ENCODE measurements around the gene PPID. TPM values are rescaled to one million over a fixed set of nuclear protein-coding genes. Genes with fewer than 3 reads are reported as not detected.
A peak's percentile ranks its signal among the peaks of the same experiment; 100 is the strongest.
"Not testable (repeated sequence)": the region's sequence is repeated elsewhere in the genome, so short reads cannot be mapped to it uniquely, and the experiment has no call there.

Gene PPID
- total RNA-seq, result 26.8 TPM

DNA sequence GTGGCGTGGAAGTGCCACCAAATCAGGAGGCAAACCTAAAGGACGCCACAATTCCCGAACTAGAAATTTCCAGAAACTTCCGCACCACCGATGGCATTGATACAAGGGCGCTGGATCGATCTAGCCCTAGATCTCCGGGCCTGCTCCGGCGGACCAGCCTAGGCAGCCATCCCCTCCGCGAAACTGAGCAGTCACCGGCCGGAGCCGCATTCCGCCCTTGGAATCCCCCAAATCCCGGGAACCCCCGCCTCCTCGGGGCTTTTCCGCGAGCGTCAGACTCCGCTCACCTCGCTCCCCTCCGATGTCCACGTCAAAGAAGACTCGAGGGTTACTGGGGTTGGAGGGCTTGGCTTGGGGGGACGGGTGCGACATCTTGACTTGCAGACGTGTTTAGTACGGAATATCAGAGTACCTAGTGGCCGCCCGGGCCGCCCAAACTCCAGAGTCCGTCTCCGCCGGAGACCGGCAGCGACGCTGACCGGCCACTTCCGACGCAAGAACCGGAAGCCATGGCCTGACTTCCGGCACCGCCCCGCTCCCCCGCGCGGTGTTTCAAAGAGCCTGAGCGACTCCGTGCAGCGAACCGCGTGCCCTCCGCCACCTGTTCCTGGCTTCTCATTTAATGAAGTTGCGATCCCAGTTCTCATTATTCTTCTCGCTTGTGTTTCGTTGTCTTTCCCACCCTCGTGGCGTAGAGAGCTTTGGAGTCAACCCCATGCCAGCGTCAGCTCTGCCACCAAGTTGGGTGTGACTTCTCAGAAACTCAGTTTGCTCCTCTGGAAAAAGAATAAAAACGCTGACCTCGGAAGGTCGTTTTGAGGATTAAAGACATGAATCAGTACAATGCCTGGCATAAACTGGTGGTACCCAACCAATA, at the start of gene PPID:
PPID (minus strand) TSS at position 480 of the 877 bp plus-strand sequence; CDS start at position 372, 108 bp downstream.
- peak; percentile 68 for DNase-seq

DNA sequence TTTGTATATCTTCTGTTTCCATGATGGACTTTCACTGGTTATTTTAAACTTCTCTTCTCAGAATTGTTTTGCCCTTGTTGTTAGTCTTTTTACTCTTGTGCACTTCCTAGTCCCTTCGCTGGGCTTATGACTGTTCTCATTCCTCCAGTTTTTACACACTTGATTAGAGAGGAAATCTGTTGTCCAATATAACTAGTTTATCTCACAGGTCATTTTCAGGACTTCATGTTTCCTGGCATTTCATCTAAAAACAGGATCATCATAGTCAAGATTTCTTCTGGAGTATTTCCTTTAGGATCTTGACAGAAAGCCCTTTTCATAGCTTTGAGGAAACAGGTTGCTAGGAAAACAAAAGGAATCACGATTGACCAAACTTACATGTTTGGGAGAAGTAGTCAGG, 48.6 kb upstream of the PPID start:
- no peak for DNase-seq

DNA sequence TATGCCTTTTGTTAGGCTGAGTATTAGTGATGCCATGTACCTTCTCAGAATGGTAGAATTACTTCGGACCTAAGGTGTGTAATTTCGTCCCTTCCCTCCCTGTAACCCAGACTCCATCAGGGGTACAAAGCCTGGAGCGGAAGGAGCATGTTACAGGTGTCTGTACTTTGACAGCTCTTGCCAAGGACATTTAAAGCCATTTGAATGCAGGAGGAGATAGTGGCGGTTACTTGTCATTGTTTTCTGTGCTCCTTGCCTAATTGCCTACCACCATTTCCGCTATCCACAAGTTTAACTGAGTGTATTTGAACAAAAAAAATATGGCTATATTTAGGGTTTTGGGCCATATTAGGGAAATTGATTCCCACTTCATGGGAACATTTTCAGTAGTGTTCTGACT, 47.5 kb upstream of the PPID start:
- DNase-seq, result no peak

DNA sequence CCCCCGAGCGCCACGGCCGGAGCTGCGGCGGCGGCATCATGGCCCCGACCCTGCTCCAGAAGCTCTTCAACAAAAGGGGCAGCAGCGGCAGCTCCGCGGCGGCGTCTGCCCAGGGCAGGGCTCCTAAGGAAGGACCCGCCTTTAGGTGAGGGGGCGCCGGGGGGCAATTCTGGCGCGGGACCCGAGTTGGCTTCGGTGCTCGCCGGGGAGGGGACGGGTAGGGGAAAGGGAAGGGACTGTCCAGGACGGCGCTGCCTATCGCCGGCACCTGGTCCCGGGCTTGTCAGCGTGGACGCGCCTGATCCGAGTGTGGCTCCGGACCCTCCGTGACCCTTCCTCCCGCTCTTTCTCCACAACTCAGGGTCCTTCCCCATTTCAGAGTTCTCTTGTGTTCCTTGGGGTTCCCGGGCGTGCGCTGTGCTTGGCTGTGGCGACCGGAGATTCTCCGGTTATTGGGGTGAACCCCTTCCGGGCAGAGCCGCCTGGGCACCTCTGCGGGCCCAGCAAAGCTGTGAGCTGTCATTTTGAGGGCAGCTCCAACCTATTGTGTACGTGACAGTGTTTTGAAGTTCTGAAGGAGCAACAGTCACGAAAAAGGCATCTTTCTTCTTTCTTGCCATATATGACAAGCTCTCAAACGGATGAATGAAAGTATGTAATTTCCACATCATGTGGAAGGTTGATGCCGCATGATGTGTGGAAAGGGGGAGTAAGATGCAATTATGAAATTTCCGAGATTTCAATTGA, 46.2 kb upstream of the PPID start:
- no peak for DNase-seq

DNA sequence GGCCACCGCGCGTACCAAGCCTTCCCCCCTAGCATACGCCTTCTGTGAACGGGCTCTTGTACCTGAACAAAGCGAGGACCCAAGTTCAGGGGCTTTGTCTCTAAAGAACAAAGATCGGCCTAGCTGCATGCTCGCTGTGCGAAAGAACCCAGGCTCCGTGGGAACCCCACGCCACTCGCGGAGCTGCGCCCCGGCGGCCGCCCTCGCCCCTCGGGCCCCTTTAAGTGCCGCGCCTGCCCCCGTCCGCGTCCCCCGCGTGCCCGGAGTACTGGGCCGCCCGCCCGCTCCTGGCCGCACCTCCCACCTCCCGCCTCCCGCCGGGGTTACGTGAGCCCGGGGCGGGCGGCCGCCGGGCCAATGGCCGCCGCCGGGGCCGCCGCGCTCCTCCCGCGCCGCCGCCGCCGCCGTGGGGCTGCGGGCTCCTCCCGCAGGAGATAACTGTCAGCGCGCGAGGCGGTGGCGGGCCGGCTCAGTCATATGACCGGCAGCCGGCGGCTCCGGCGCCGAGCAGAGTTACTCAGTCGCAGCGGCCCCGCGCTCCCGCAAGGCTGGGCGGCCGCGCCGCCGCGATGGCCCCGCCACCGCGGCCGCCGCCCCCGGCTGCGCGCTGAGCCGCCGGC, 45.5 kb upstream of the PPID start, which contains the start of gene FNIP2:
FNIP2 (plus strand) TSS at position 472 of the 620 bp plus-strand sequence. CDS start 187 bp downstream, outside the sequence.
- peak; percentile 65 for DNase-seq

DNA sequence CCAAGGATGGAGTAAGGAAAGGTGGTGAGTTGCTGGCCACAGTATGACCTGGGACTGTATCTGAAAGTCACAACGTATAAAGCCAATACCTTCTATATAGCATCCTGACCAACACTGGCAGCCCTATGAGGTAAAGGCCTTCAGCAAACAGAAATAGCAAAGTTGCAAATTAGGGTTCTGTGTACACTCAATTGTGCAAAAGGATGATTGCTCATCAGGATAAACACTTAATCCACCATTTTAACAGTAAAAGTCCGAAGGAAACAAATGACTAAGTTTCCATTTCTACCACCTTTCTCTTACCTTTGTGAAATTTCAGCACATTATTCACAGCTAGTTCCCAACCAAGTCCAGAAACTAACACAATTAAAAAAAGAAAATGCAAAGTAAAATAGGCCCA, 44.3 kb upstream of the PPID start:
- DNase-seq, result no peak

DNA sequence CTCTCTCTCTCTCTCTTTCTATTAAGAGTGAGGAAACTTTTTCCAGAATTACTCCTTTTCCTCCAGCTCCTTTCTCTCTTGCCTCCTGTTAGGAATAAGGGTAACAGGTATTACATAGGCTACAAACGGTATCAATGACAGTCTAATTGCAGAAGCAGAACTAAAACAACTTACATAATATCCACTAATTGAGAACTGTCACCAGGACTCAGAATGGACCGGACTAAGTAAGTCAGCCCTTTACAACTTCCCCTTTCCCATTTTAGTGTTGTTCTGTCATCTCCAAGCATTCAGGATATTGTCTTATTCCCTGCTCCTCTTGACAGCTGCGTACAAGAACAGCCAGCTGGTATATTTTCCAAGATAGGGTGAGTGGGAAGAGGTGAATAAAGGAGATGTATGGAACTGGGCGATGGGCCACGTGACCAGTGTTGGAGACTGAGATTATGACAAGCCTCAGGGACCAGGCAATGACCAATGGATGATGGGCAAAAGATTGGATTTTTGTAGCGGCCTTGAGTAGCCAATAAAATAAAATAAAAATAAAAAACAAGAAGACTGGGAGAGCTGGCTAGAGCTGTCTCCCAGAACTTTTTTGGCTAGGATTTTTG, 43.3 kb upstream of the PPID start:
- no peak for DNase-seq

DNA sequence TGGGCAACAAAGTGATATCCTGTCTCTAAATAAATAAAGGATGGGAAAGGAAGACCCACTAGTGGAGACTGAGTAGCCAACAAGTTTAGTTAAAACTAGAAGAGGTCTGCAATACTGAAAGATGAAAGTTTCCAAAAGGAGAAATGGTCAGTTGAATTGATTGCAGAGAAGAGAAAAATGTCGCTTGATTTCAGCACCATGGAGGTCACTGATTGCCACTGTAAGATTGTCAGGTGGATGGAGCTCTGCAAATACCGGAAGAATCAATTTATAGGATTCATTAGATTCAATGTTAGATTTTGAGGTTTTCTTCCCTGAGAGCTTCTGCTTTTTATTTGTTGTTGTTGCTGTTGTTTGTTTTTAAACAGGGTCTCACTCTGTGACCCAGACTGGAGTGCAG, 40.3 kb upstream of the PPID start:
- no peak for DNase-seq

DNA sequence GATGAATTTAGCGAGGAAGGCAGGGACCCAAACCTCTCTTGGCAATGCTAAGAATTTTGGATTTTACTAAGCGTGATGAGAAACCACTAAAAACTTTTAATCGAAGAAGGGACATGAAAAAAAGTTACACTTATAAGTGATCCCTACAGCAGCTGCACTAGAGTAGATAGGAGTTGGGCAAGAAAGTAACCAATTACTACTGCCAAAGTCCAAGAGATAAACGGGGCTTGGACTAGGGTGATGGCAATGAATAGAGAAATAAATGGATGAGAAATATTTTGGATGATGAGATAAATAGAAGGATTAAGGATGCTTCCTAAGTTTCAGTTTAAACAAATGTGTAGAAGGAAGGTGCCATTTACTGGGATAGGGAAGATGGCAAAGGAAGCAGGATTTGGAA, 39.4 kb upstream of the PPID start:
- no peak for DNase-seq

DNA sequence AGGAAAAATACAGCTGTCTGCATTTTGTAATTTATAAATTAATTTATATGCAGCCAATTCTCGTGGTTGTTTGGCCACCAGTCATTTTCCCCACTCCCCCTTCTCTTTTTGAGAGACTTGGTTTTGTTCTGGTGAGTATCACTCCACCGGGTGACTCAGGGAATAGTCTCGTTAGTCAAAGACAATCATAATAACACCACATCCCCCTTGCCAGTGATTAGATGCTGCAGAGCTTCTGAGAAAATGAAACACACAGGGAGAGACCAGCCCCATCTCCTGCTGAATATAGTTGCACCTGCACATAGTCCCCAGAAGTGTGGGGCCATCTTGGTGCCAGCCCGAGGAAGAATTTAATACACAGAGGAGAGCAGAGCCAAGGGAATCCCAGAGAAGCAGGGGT, 37.7 kb upstream of the PPID start:
- DNase-seq, result no peak

DNA sequence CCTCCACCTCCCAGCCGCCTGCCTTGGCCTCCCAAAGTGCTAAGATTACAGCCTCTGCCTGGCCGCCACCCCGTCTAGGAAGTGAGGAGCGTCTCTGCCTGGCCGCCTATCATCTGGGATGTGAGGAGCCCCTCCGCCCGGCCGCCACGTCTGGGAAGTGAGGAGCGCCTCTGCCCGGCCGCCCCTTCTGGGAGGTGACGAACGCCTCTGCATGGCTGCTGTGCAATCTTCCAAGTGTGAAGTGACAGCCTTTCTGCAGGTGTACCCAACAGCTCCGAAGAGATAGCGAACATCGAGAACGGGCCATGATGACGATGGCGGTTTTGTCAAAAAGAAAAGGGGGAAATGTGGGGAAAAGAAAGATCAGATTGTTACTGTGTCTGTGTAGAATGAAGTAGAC, 36.3 kb upstream of the PPID start:
- not testable (repeated sequence) for DNase-seq

DNA sequence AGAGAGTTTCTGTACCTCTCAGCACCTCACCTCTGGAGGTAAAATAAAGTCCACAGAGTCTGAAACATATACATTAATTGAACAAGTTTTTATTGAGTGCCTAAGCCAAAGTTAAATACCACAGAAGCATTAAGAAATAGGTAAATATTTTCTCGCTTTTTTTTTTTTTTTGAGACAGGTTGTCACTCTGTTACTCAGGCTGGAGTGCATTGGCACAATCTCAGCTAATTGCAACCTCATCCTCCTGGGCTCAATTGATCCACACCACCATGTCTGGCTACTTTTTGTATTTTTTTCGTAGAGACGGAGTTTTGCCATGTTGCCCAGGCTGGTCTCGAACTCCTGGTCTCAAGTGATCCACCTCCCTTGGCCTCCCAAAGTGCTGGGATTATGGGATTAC, 35.5 kb upstream of the PPID start:
- no peak for DNase-seq

DNA sequence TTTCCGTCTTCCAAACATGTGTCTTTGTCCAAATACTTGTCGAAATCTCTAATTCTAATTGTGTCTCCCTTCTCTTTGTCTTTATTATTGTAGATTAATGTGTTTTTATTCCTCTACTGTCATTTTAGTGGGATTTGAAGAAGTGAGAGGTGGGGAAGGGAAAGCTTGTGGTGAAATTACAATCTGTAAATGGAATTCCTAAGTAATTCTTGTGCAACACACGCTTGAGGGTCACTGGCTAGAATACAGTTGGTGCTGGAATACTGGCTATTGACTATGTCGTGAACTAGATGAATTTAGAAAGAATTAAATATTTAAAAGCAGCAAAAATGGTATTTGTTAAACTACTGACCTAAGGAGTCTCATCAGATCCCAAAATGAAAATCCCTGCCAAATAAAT, 34.9 kb upstream of the PPID start:
- no peak for DNase-seq

DNA sequence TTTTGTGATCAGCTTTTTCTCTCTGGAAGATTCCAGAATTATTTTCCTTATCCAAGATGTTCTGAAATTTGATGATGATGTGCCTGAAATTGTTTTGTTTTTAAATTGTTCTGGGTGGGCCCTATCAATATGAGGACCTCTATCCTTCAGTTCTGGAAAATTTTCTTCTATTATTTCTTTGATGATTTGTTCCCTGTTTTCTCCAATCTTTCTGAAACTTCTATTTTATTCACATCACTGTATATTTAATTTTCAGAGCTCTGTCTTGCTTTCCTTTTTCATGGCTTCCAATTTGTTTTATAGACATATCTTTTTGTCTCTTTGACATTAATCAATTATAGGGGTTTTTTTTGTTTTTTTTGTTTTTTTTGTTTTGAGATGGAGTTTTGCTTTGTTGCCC, 33.4 kb upstream of the PPID start:
- no peak for DNase-seq

DNA sequence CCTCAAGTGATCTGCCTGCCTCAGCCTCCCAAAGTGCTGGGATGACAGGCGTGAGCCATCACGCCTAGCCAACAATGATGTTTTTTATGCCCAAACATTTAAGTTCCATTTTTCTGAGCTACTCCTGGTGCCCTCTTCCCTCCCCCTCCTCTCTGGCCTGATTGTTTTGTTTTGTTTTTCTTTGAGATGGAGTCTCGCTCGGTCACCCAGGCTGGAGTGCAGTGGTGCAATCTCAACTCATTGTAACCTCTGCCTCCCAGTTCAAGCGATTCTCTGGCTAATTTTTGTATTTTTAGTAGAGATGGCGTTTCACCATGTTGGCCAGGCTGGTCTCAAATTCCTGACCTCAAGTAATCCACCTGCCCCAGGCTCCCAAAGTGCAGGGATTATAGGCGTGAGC, 32.6 kb upstream of the PPID start:
- DNase-seq, result not testable (repeated sequence)

DNA sequence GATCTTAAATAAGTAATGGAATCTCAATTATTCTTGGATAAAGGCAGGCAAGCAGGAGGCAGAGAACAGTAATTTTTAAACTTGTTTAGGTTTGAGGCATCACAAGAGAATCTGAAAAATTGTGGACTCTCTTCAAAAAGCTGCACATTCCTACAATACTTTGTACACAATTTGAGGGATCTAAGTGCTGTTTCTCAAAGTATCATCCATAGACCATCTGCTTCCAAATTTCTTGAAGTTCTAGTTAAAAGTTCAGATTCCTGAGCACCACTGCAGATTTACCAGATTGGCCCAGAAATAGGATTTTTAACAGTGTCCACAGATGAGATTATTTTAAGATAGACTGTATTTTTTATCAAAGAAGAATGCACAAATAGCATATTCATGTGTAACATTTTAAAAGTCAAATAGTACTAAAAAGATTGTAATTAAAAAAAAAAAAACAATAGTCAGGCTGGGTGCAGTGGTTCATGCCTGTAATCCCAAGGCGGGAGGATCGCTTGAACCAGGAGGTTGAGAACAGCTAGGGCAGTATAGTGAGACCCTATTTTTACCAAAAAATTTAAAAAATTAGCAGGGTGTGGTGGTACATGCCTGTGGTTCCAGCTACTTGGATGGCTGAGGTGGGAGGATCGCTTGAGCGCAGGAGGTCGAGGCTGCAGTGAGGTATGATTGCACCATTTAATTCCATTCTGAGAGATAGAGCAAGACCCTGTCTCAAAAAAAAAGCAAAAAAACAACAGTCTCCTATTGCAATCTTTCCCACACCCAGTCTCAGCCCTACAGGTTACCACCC, 31.4 kb upstream of the PPID start:
- no peak for DNase-seq

DNA sequence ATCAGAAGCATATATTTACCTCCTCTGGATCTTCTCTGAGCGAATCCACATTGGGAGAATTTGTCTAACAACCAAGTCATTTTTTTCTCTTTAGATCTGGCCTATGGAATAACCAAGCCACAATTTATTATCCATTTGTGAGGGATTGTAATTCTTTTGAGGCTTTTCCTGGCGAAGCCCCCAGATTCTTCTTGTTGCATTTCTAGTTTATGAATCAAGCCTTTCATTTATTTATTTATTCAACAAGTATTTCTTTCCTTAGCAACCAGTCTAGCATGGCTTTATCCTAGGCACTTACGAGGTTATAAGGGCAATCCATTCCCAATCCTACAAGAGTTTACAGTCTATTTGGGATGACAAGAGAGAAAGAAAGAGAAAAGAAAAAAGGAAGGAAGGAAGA, 27.2 kb upstream of the PPID start:
- peak; percentile 17 for DNase-seq

DNA sequence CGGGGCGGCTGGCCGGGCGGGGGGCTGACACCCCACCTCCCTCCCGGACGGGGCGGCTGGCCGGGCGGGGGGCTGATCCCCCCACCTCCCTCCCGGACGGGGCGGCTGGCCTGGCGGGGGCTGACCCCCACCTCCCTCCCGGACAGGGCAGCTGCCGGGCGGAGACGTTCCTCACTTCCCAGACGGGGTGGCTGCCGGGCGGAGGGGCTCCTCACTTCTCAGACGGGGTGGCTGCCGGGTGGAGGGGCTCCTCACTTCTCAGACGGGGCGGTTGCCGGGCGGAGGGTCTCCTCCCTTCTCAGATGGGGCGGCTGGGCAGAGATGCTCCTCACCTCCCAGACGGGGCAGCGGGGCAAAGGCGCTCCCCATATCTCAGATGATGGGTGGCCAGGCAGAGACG, 23.3 kb upstream of the PPID start:
- not testable (repeated sequence) for DNase-seq

DNA sequence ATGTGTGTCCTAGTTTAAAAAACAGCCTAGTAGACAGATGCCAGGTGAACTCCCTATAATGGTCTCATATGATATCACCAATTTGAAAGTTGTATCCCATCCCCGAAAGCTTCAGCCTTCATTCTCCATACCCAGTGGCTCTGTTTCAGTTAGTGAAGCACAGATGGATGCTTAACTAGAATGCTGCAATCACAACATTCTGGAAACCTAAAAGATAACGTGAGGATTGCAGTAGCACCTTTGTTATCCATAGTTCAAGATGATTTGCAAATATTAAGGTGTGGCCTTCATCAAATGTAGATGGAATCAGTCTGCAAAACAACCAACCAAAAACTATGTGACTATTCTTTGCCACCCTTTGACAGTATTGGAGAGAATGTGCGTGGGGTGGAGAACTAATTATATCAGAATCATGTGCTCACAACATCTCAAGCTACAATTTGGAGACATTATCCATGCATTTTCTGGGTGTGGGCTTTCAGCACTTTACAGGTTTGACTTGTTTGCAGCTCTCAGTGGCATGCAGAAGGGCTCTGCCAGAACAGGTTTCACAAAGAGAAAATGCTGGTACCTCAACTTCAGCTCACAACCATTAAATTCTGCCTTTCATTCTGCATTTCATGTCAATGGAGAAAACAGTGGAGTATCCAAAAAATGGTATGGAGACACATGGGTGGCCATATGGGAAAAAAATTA, 18.3 kb upstream of the PPID start:
- DNase-seq, result peak; percentile 20

DNA sequence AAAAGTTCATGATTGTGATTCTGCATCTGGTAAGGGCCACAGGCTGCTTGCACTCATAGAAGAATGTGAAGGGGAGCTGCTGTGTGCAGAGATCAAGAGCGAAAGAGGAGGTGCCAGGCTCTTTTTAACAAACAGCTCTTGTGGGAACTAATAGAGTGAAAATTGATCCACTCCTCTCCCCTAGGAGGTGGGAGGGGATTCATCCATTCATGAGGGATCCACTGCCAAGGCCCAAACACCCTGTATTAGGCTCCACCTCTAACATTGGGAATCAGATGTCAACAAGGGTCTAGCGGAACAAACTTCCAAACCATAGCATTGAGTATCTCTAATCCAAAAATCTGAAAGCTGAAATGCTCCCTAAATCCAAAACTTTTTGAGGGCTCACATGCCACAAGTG, 16.4 kb upstream of the PPID start:
- no peak for DNase-seq

DNA sequence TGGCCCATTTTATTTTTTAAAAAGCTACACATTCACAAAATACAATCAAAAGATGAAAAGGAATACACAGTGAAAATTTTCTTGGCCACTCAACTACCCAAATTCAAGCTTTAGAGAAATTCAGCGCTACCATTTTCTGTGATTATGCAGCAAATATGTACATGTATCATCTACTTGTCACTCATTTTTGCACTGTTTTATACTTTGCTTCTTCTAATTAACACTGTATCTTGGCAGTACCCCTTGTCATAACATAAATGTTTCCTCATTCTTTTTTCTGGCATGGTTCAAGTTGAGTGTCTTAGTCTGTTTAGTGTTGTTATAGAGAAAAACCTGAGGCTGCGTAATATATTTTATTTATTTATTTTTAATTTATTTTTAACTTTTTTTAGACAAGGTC, 15.7 kb upstream of the PPID start:
- no peak for DNase-seq

Measured in skin of body (tissue), 2 donors.